NCI-H69 (cell line): ENCODE data around the gene ZSCAN12.
A peak's percentile ranks its signal among the peaks of the same experiment; 100 is the strongest.
"Not testable (repeated sequence)": the region's sequence is repeated elsewhere in the genome, so short reads cannot be mapped to it uniquely, and the experiment has no call there.

ENCODE experiments used
- DNase-seq: peaks from one replicate; lab custom pipeline; 2025; lab: John Stamatoyannopoulos, UW

ZSCAN12 gene

DNA sequence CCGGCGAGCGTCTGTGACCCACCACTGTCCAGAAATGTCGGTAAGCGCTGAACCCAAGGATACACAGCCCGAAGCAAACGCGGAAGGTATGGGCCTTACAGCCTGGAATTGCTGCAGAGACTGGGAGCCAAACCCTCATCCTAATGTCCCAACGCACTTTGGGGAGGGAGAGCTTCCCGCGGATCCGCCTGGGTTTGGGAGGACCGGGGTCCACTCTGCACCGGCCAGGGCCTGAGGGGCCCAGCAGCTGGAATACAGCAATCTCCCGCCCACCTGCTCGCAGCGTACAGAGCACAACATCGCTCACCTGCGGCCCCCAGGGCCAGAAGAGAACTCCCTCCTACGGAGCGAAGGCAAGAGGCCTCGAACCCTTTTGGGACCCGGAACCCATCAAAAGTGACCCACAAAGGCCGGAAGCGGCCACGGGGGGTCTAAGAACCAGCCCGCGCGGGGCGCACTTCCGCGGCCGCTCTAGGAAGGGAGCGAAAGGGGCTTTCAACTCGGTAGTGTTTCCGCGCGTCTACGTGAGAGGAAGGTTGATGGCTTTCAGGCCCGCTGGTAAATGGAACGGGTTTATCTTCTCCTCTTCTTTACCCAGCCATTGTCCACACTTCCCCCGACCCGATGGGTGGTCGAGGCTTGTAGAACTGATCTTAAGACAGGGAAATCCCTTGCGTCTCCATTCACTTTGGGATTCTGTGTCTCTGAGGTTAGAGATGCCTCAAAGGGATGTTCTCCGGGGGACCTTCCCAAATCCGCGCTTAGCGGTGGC is at the start of gene ZSCAN12:
Gene ZSCAN12 (minus strand): TSS at position 398 of the 772 bp plus-strand sequence. CDS start 1,342 bp downstream, outside the sequence.
- peak; percentile 97 for DNase-seq

DNA sequence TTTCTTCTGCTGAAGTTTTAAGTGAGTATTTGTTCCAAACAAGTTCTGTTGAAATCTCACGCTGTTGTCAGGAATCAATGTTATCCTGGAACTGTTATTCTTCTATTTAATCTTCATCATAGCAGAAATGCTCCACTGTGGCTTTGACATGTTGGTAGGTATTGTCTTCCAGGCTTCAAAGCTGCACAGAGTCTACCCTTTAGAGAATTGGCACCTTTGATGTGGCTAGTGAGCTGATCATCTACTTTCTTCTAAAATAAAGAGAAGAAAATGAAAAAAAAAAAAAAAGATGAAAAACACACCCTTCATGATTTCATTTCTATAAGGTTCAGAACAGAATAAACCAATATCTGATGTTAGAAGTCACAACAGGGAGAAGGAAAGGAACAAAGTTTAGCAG is 49.5 kb upstream of the ZSCAN12 start:
- DNase-seq: no peak

DNA sequence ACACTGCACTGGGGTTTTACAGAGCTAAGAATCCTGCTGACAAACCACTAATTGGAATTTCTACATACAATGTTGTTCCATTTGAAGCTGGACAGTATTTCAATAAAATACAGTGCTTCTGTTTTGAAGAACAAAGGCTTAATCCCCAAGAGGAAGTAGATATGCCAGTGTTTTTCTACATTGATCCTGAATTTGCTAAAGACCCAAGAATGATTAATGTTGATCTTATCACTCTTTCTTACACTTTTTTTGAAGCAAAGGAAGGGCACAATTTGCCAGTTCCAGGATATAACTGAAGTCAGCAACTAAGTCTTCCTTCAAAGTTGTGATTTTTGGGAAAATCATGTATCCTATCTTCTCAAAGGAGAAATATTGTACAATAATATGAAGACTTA is 48.0 kb upstream of the ZSCAN12 start:
- DNase-seq: not testable (repeated sequence)

DNA sequence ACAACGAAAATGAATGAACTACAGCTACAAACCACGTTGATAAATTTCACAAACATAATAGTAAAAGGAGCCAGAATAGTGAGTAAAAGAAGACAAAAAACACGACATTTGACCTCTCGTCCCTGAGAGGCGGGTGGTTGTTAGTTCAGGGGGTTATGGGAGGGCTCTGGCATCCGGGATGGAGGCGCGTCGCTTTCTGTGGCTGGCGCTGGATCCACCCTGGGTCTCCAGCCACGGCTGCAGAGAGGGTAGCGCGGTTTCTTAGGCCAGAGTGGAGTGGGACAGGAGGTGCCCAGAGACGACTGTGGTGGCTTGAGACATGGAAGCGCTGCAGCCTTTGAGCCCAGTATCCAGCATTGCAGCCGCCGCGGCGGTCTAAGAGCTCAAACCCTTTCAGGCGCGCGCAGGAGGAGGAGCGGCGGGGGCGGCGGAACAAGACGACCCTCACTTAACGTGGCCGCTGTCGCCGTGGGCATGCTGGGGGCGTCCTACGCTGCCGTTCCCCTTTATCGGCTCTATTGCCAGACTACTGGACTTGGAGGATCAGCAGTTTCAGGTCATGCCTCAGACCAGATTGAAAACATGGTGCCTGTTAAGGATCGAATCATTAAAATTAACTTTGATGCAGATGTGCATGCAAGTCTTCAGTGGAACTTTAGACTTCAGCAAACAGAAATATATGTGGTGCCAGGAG is 47.4 kb upstream of the ZSCAN12 start:
- peak; percentile 24 for DNase-seq

DNA sequence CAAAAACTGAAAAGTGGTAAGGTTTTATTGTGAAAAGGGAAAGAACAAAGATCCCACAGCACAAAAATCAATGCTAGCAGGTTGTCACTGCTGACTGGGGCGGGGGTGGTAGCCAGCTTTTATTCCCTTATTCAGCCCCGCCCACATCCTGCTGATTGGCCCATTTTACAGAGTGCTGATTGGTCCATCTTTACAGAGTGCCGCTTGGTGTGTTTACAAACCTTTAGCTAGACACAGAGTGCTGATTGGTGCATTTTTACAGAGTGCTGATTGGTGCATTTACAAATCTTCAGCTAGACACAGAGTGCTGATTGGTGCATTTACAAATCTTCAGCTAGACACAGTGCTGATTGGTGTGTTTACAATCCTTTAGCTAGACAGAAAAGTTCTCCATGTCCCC is 45.2 kb upstream of the ZSCAN12 start:
- DNase-seq: peak; percentile 24

GRCh38 chr6:28443112-28443773 is 43.7 kb upstream of the ZSCAN12 start, which contains the start of gene ZSCAN23:
Gene ZSCAN23 (minus strand): TSS chr6:28443491. CDS start chr6:28436266, 7,225 bp downstream.
- DNase-seq: peak; percentile 96

GRCh38 chr6:28442586-28442985 is 43.0 kb upstream of the ZSCAN12 start:
- DNase-seq: no peak

GRCh38 chr6:28436404-28436803 is 36.9 kb upstream of the ZSCAN12 start:
- no peak for DNase-seq

- DNase-seq: no peak
Observed at GRCh38 chr6:28433119-28433518, 33.6 kb upstream of the ZSCAN12 start.

- DNase-seq: no peak
Observed at GRCh38 chr6:28429781-28430180, 30.2 kb upstream of the ZSCAN12 start.

DNA sequence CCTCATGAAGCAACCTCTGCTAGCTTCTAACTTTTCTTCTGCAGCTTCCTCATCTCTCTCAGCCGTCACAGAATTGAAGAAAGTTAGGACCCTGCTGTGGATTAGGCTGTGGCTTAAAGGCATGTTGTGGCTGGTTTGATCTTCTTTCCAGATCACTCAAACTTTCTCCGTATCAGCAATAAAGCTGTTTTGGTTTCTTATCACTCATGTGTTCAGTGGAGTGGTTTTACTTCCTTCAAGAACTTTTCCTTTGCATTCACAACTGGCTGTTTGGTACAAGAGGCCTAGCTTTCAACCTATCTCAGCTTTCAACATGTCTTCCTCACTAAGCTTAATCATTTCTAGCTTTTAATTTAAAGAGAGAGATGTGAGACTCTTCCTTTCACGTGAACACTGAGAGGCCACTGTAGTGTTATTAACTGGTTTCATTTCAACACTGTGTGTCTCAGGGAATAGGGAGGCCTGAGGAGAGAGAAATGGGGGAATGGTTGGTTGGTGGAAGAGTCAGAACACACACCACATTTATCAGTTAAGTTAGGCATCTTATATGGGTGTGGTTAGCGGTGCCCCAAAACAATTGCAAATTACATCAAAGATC is 26.5 kb upstream of the ZSCAN12 start:
- DNase-seq: no peak

GRCh38 chr6:28424163-28424562 is 24.6 kb upstream of the ZSCAN12 start:
- DNase-seq: no peak

DNA sequence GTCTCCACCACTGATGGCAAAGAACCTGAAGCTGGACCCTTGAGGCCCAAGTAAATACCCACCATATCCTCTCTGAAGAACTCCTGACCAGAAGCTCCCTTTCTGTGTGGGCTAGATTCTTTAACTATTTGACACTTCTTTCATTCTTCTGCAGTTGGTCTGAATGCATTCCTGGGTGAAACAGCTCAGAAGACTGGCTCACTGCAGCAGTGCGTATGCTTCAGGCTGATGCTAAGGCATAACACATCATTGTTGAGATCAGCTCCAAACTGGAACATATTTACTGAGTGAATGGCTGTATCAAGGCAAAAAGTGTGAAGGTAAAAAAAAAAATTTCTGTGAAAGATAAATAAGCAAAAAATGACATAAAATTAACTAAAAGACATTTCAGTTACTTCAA is 24.0 kb upstream of the ZSCAN12 start:
- no peak for DNase-seq

- DNase-seq: no peak
Observed at GRCh38 chr6:28413681-28414080, 14.1 kb upstream of the ZSCAN12 start.

DNA sequence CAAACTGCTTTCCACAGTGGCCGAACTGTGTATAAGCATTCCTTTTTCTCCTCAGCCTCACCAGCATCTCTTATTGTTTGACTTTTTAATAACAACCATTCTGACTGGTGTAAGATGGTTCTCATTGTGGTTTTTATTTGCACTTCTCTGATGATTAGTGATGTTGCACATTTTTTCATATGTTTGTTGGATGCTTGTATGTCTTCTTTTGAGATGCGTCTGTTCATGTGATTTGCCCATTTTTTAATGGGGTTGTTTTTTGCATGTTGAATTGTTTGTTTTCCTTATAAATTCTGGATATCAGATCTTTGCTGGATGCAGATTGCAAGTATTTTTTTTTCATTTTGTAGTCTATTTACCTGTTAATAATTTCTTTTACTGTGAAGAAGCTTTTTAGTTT is 11.2 kb upstream of the ZSCAN12 start:
- no peak for DNase-seq

DNA sequence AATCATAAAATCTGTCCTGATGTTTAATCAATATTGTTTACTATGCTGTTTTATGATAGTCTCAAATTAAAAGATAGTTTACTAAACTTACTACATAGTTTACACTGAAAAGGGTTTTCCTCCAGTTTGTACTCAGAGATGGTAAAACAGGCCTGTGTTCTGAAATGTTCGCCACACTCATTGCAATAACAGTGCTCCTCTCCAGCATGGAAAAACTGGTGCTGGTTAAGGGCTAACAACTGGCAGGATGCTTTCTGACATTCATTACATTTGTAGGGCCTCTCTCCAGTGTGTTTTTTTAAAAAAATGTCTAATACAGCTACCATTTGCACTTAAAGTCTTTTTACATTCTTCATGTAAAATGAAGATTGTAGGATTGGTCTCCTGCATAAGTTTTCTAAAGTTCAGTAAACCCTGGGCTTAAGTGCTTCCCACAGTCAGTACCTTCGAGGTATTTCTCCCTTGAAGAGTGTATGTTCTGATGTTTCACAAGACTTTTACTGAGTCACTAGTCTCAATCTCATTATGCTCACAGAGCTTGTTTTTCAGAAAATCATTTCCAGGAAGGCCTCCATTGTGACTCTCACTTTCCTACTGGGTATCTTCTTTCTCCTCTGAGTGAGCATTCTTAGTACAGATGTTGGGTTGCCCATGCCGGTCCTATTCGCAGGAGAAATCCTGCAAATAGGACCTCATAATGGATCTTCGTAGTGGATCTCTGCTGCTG is 8.7 kb upstream of the ZSCAN12 start:
- no peak for DNase-seq

- DNase-seq: no peak
Observed at GRCh38 chr6:28407401-28407800, 7.9 kb upstream of the ZSCAN12 start.

GRCh38 chr6:28403923-28404322 is 4.4 kb upstream of the ZSCAN12 start:
- DNase-seq: not testable (repeated sequence)

DNA sequence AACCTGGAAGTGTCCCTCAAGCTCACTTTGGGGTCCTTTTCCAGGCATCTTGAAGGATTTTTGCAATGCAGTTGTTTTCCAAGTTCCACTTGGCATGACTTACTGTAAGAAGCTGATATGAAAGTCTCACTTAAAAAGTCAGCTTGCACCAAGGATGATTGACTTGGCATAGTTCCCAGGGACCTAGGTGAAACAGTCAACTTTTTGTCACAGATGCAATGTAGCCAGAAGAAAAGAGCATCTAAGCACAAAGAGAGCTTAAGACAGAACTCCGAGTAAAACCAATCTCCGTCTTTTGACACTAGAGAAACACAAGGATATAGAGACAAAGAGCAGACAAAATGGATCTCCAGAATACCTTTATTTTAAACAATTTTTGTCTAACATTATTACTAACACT is 2.6 kb upstream of the ZSCAN12 start:
- DNase-seq: peak; percentile 5

DNA sequence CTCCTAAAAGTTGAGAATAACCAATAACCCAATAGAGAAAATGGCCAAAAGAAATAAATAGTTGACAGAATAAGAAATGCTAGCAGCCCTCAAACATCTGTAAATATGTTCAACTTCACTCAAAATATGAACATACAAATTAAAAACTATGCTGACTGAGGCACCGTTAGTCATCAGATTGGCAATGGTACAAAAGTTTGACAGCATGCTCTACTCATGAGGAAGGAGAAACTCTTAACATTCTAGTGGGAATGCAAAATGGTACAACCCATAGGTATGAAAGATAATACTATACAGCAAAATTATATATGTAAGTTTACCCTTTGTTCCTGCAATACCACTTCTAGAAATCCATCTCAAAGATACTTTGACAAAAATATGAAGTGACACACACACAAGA is 1.6 kb upstream of the ZSCAN12 start:
- DNase-seq: no peak

- DNase-seq: no peak
Observed at GRCh38 chr6:28400122-28400451, 540 bp upstream of the ZSCAN12 start.

- DNase-seq: no peak
Observed at GRCh38 chr6:28395918-28396317, 3.6 kb downstream of the ZSCAN12 start.
